Mesenchymal stem cell (in vitro differentiated cells and primary cell): Measurements from ENCODE around the gene MFNG.
A peak's percentile ranks its signal among the peaks of the same experiment; 100 is the strongest.

Experiments used
- DNase-seq: peaks from one replicate; pipeline ENCODE4 v3.0.0-alpha.2; 2013
- H2AFZ ChIP-seq: one replicate; pipeline ENCODE4 v1.6.1; 2013; ENCODE audit warnings: low read depth, mild to moderate bottlenecking, control low read depth, inconsistent platforms, low read length, moderate library complexity
- H2AK5ac ChIP-seq: 2 replicates; pipeline ENCODE4 v1.6.1; 2013; ENCODE audit warnings: low read length, moderate library complexity, mild to moderate bottlenecking, inconsistent platforms; ENCODE audit not compliant: severe bottlenecking
- H2BK120ac ChIP-seq: one replicate; pipeline ENCODE4 v1.6.1; 2013; ENCODE audit warnings: low read depth, mild to moderate bottlenecking, inconsistent platforms, low read length, moderate library complexity
- H2BK12ac ChIP-seq, 2 experiments: one replicate each; pipeline ENCODE4 v1.6.1; 2013; ENCODE audit warnings: inconsistent platforms in 2 of 2, low read length in 2 of 2, mild to moderate bottlenecking in 2 of 2, moderate library complexity in 2 of 2, control low read depth in 1 of 2
- H2BK15ac ChIP-seq: one replicate; pipeline ENCODE4 v1.6.1; 2013; ENCODE audit warnings: mild to moderate bottlenecking, low read depth, inconsistent platforms; ENCODE audit not compliant: poor library complexity, severe bottlenecking
- H2BK5ac ChIP-seq: 2 replicates; pipeline ENCODE4 v1.6.1; 2013; ENCODE audit warnings: low read depth, mild to moderate bottlenecking, low read length, control low read depth, inconsistent platforms; ENCODE audit not compliant: poor library complexity, severe bottlenecking
- H3K14ac ChIP-seq, 2 experiments: one replicate each; pipeline ENCODE4 v1.6.1; 2013; ENCODE audit warnings: inconsistent platforms in 2 of 2, low read length in 2 of 2, control low read depth in 1 of 2, mild to moderate bottlenecking in 1 of 2, moderate library complexity in 1 of 2
- H3K18ac ChIP-seq, 2 experiments: one replicate each; pipeline ENCODE4 v1.6.1; 2013; ENCODE audit warnings: inconsistent platforms in 2 of 2, low read length in 2 of 2, control low read depth in 1 of 2, low read depth in 1 of 2, mild to moderate bottlenecking in 1 of 2
- H3K23ac ChIP-seq, 2 experiments: one replicate each; pipeline ENCODE4 v1.6.1; 2013; ENCODE audit warnings: inconsistent platforms in 2 of 2, low read length in 2 of 2, mild to moderate bottlenecking in 2 of 2, moderate library complexity in 2 of 2, control low read depth in 1 of 2
- H3K27ac ChIP-seq: 2 replicates; pipeline ENCODE4 v1.5.1; 2013; ENCODE audit warnings: mild to moderate bottlenecking, moderate library complexity, low read length, control low read depth, inconsistent platforms; ENCODE audit not compliant: poor library complexity, severe bottlenecking
- H3K27me3 ChIP-seq, 2 experiments: 2 replicates each; pipeline versions ENCODE4 v1.6.1 to v1.7.0; 2013; ENCODE audit warnings: low read length in 2 of 2, mild to moderate bottlenecking in 2 of 2, moderate library complexity in 2 of 2, control low read depth in 1 of 2, inconsistent platforms in 1 of 2; ENCODE audit not compliant: control insufficient read depth in 1 of 2, insufficient read depth in 1 of 2
- H3K36me3 ChIP-seq, 2 experiments: 2 replicates each; pipeline versions ENCODE4 v1.6.1 to v1.7.0; 2013; ENCODE audit warnings: low read length in 2 of 2, control low read depth in 1 of 2, inconsistent platforms in 1 of 2, low read depth in 1 of 2, mild to moderate bottlenecking in 1 of 2; ENCODE audit not compliant: insufficient read depth in 2 of 2, control insufficient read depth in 1 of 2
- H3K4ac ChIP-seq, 2 experiments: one replicate each; pipeline ENCODE4 v1.6.1; 2013; ENCODE audit warnings: inconsistent platforms in 2 of 2, low read length in 2 of 2, mild to moderate bottlenecking in 2 of 2, moderate library complexity in 2 of 2, control low read depth in 1 of 2, low read depth in 1 of 2
- H3K4me1 ChIP-seq: 2 replicates; pipeline ENCODE4 v1.6.1; 2013; ENCODE audit warnings: low read depth, low read length, control low read depth; ENCODE audit not compliant: control insufficient read depth, insufficient read depth
- H3K4me2 ChIP-seq: 2 replicates; pipeline ENCODE4 v1.6.1; 2013; ENCODE audit warnings: low read length, mild to moderate bottlenecking, inconsistent platforms; ENCODE audit not compliant: poor library complexity, severe bottlenecking
- H3K4me3 ChIP-seq, 2 experiments: 2 replicates each; pipeline versions ENCODE4 v1.5.1 to v1.7.0; 2013; ENCODE audit warnings: low read length in 2 of 2, mild to moderate bottlenecking in 2 of 2, control low read depth in 1 of 2, low read depth in 1 of 2; ENCODE audit not compliant: insufficient read depth in 1 of 2
- H3K79me1 ChIP-seq: replicated peaks from 2 replicates; pipeline ENCODE4 v1.6.1; 2013; ENCODE audit warnings: mild to moderate bottlenecking, control low read depth, low read length, inconsistent platforms; ENCODE audit not compliant: poor library complexity, severe bottlenecking
- H3K9ac ChIP-seq: 2 replicates; pipeline ENCODE4 v1.7.0; 2013; ENCODE audit warnings: mild to moderate bottlenecking, low read length, moderate library complexity
- H3K9me3 ChIP-seq: 2 replicates; pipeline ENCODE4 v1.7.0; 2013; ENCODE audit warnings: mild to moderate bottlenecking, low read length; ENCODE audit not compliant: control insufficient read depth
- H4K8ac ChIP-seq: one replicate; pipeline ENCODE4 v1.6.1; 2013; ENCODE audit warnings: inconsistent platforms, mild to moderate bottlenecking, low read length, moderate library complexity
- H4K91ac ChIP-seq: one replicate; pipeline ENCODE4 v1.6.1; 2013; ENCODE audit warnings: mild to moderate bottlenecking, low read length, inconsistent platforms
- WGBS: methylation state at CpG from one replicate; pipeline ENCODE4 v1.1.7; 2013; ENCODE audit warnings: mixed read lengths; 5-methylcytosine and 5-hydroxymethylcytosine counted together

MFNG gene

GRCh38 chr22:37428649-37429586 lies 57.3 kb downstream of the MFNG start:
- Histone ChIP-seq H3K27ac (no peak overlapping the region), H3K4me1 (peaks cover 58% of the 10 kb centered on the region), H2BK15ac (peak overlapping the region; percentile 64), H2AFZ (no peak overlapping the region), H3K14ac (no peak overlapping the region), H3K9ac (no peak overlapping the region), H3K27me3 (peaks cover 0 to 71% of the 10 kb centered on the region in 2 experiments), H2BK12ac (peak overlapping the region; percentile 43 to 49), H3K36me3 (peaks cover 0 to 6% of the 10 kb centered on the region in 2 experiments), H2AK5ac (peak overlapping the region; percentile 83), H4K91ac (peak overlapping the region; percentile 36), H2BK5ac (peak overlapping the region; percentile 22), H3K4ac (peak overlapping the region in 1 of 2 experiments; percentile 24), H3K79me1 (peaks cover 3% of the 10 kb centered on the region), H3K9me3 (peaks cover 16% of the 10 kb centered on the region), H4K8ac (peak overlapping the region; percentile 19), H3K23ac (no peak overlapping the region), H2BK120ac (no peak overlapping the region), H3K4me3 (no peak overlapping the region), H3K4me2 (no peak overlapping the region), H3K18ac (no peak overlapping the region)
- DNase-seq: peak; percentile 76
- WGBS: 36% methylated on average over 15 of the region's 15 CpGs

- no peak for DNase-seq
- H3K14ac ChIP-seq: peak overlapping the region in 1 of 2 experiments; percentile 79
- peak overlapping the region; percentile 49 for H2BK5ac ChIP-seq
- peaks cover 0 to 3% of the 10 kb centered on the region in 2 experiments for H3K36me3 ChIP-seq
- H2AK5ac ChIP-seq: peak overlapping the region; percentile 63
- no peak overlapping the region for H3K9ac ChIP-seq
- H3K18ac ChIP-seq: peak overlapping the region; percentile 83 to 85
- peak overlapping the region in 1 of 2 experiments; percentile 57 for H3K4ac ChIP-seq
- H3K27ac ChIP-seq: no peak overlapping the region
- peak overlapping the region; percentile 81 for H3K4me2 ChIP-seq
- H2BK12ac ChIP-seq: peak overlapping the region in 1 of 2 experiments; percentile 83
- peak overlapping the region; percentile 57 for H2AFZ ChIP-seq
- H3K4me3 ChIP-seq: peak overlapping the region in 1 of 2 experiments; percentile 84
- H3K79me1 ChIP-seq: peaks cover 7% of the 10 kb centered on the region
- peaks cover 63% of the 10 kb centered on the region for H3K4me1 ChIP-seq
- H4K91ac ChIP-seq: peak overlapping the region; percentile 74
- peaks cover 6% of the 10 kb centered on the region for H3K9me3 ChIP-seq
- 31% methylated on average over 43 of the region's 59 CpGs for WGBS
- H2BK15ac ChIP-seq: peak overlapping the region; percentile 91
- H3K27me3 ChIP-seq: peaks cover 0 to 80% of the 10 kb centered on the region in 2 experiments
- peak overlapping the region; percentile 90 for H2BK120ac ChIP-seq
- peak overlapping the region; percentile 35 for H4K8ac ChIP-seq
- peak overlapping the region in 1 of 2 experiments; percentile 57 for H3K23ac ChIP-seq
Observed at GRCh38 chr22:37427711-37428635, 58.2 kb downstream of the MFNG start.

GRCh38 chr22:37427135-37427710 lies 59.0 kb downstream of the MFNG start, which contains the start of gene ELFN2:
Gene ELFN2, minus strand, starts transcription at chr22:37427479. Its CDS starts 51,945 bp downstream, at chr22:37375534.
- Histone ChIP-seq H2BK5ac (peak within 1 kb of the TSS; percentile 49), H3K4me1 (peaks cover 63% of the 10 kb centered on the region), H3K9me3 (no peaks in the 10 kb centered on the region), H3K14ac (peak within 1 kb of the TSS in 1 of 2 experiments; percentile 79), H3K23ac (peak within 1 kb of the TSS in 1 of 2 experiments; percentile 57), H3K4ac (peak within 1 kb of the TSS in 1 of 2 experiments; percentile 57), H3K27me3 (peaks cover 0 to 81% of the 10 kb centered on the region in 2 experiments), H2BK15ac (peak within 1 kb of the TSS; percentile 91), H3K9ac (no peak within 1 kb of the TSS), H3K4me3 (peak within 1 kb of the TSS; percentile 47 to 84), H3K27ac (peak within 1 kb of the TSS; percentile 34), H4K8ac (peak within 1 kb of the TSS; percentile 35), H3K79me1 (peaks cover 7% of the 10 kb centered on the region), H2BK120ac (peak within 1 kb of the TSS; percentile 90), H3K4me2 (peak within 1 kb of the TSS; percentile 81), H2AK5ac (peak within 1 kb of the TSS; percentile 63), H2AFZ (peak within 1 kb of the TSS; percentile 57), H3K36me3 (peaks cover 0 to 4% of the 10 kb centered on the region in 2 experiments), H2BK12ac (peak within 1 kb of the TSS; percentile 11 to 83), H3K18ac (peak within 1 kb of the TSS; percentile 83 to 85), H4K91ac (peak within 1 kb of the TSS; percentile 74)
- 0% methylated on average over 28 of the region's 72 CpGs for WGBS
- peak; percentile 49 for DNase-seq
